ENCODE results near the gene IL17REL.
A peak's percentile ranks its signal among the peaks of the same experiment; 100 is the strongest.

Gene IL17REL

DNA sequence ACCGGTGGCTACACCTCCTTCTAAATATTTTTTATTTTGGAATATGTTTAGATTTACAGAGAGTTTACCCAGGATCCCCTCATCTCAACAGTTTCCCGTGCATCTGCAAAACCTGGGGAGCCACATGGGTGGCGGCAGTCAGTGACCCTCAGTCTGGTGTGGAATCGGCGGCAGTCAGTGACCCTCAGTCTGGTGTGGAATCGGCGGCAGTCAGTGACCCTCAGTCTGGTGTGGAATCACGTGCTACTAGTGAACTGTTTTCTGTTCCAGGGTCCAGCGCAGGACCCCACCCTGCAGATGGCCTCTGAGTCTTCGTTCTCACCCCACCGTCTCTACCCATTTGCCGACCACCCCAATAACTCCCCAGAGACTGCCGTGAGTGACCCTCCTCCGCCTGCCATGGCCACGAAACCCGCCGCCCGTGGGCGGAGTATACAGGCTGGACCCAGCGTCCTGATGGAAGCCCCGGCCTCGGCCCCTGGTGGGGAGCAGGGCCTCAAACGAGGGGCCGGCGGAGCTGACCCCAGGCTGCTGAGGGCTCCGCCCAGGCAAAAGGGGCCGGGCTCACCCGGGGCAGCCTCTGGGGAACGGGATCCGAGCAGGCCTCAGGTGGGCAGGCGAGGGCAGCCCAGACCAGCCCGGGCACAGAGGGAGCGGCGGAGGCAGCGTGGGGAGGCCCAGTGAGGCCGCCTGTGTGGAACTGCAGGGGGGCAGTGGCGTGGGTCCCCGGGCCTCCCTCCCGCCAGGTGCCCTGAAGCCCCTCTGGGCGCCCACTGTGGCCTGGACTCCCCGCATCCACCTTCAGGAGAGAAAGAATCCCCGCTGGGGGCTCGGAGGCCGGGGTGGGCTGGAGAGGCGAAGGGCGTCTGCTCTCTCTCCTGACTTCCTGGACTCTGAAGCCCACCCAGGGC is 2.5 kb downstream of the IL17REL start:
- CTCF ChIA-PET: no interaction called here
- POLR2A ChIA-PET: no interaction called here
- no peak for TF ChIP-seq CTCF (IDR thresholded peaks at IDR 0.05; ENCODE audit: control extremely low read depth, extremely low read depth, low read depth, missing control alignments)
- peak; percentile 16 for DNase-seq (ENCODE audit: extremely low spot score)

DNA sequence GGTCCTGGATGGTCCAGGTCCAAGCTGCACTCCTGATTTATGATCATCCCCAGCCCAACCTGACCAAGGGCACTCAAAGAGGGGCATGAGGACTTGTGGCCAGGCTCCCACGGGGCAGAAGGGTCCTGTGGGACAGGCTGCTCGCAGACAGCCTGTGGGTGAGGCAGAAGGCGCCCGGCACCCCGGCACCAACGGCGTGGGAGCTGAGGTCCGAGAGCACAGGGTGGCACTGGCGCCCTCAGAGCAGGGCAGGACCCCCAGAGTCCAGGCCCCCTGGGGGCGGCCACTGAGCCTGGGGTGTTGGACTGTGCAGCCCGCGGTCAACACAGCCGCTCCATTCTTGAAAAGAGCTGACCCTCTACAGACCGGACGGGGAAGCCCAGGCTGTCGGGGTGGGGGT is 3.3 kb downstream of the IL17REL start:
- POLR2A ChIA-PET: no interaction called here
- CTCF ChIA-PET: no interaction called here

GRCh38 chr22:50008151-50009040 is 4.2 kb downstream of the IL17REL start:
- DNase-seq (ENCODE audit: extremely low spot score): no peak
- no peak for TF ChIP-seq CTCF (IDR thresholded peaks at IDR 0.05; ENCODE audit: control extremely low read depth, extremely low read depth, low read depth, missing control alignments)
- POLR2A ChIA-PET: no interaction called here
- CTCF ChIA-PET: interaction anchor here (4.9 kb wide), 1 partner anchor 15 kb away, joined by 30 read pairs; no protein-coding TSS in a partner anchor

More for the DNA sequence above, 3.3 kb downstream of the IL17REL start:
- no peak for TF ChIP-seq CTCF (IDR thresholded peaks at IDR 0.05; ENCODE audit: control extremely low read depth, extremely low read depth, low read depth, missing control alignments)
- DNase-seq (ENCODE audit: extremely low spot score): no peak

- POLR2A ChIA-PET: no interaction called here
- CTCF ChIA-PET: interaction anchor here (1.0 to 4.9 kb wide), 2 partner anchors 9 to 14 kb away, joined by 3 to 30 read pairs; no protein-coding TSS in a partner anchor
- TF ChIP-seq CTCF (IDR thresholded peaks at IDR 0.05; ENCODE audit: control extremely low read depth, extremely low read depth, low read depth, missing control alignments): no peak
- DNase-seq (ENCODE audit: extremely low spot score): no peak
Observed at GRCh38 chr22:50007057-50007511, 5.5 kb downstream of the IL17REL start.

DNA sequence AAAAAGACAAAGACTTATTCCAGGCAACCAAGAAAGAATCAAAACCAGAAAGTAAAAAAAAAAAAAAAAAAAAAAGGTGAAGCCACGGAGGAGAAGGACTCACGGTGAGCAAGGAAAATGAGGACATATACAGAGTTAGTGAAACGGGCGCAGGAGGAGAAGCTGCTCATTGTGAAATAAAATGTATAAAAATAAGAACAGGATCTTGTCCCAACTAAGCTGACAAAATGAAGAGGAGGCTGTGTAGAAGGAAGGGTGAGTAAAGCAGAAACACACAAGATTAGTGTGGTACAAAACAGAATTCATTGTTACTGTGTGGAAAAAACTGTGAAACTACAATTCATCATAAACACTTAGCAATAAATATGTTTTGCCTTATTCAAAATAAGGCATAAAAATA is 7.6 kb downstream of the IL17REL start:
- TF ChIP-seq CTCF (IDR thresholded peaks at IDR 0.05; ENCODE audit: control extremely low read depth, extremely low read depth, low read depth, missing control alignments): no peak
- DNase-seq (ENCODE audit: extremely low spot score): no peak
- ChIA-PET CTCF (interaction anchor here (1.0 to 4.9 kb wide), 5 partner anchors 11 to 75 kb away, joined by 3 to 30 read pairs (median 5); no protein-coding TSS in a partner anchor), POLR2A (no interaction called here)

GRCh38 chr22:50002791-50003190 is 9.8 kb downstream of the IL17REL start:
- POLR2A ChIA-PET: no interaction called here
- no peak for TF ChIP-seq CTCF (IDR thresholded peaks at IDR 0.05; ENCODE audit: control extremely low read depth, extremely low read depth, low read depth, missing control alignments)
- CTCF ChIA-PET: interaction anchor here (0.9 to 2.1 kb wide), 2 partner anchors 9 to 28 kb away, joined by 4 to 9 read pairs; no protein-coding TSS in a partner anchor

More at GRCh38 chr22:50002791-50003190, 9.8 kb downstream of the IL17REL start:
- DNase-seq (ENCODE audit: extremely low spot score): no peak

Measured in GM10248 (cell line).